Lower leg skin (tissue), 4 donors: ENCODE results near the gene DHRSX. TPM values are rescaled to one million over a fixed set of nuclear protein-coding genes. Genes with fewer than 3 reads are reported as not detected.

Source experiments
- DNase-seq, 2 donors: peaks; one replicate each; pipeline ENCODE4 v3.0.0-alpha.2; 2019; ENCODE audit warnings: low spot score in 2 of 2
- H3K4me3 ChIP-seq: fragments of 200-600 bp; sonication (generic); 2 replicates; pipeline ENCODE4 v1.5.1; 2017; ENCODE audit warnings: mild to moderate bottlenecking, low read depth; ENCODE audit not compliant: poor library complexity, severe bottlenecking
- POLR2A ChIP-seq, 2 donors: fragments of 450-650 bp; IDR thresholded peaks; one replicate each; pipeline ENCODE4 v1.6.1; 2016 to 2017; ENCODE audit warnings: antibody characterized with exemption in 2 of 2, mild to moderate bottlenecking in 1 of 2, moderate library complexity in 1 of 2
- WGBS, 2 donors: methylation state at CpG; one replicate each; pipeline ENCODE4 v1.1.5; 2018; 5-methylcytosine and 5-hydroxymethylcytosine counted together
- intact Hi-C: fragments of 100-400 bp; cut with DNase I; formaldehyde crosslinking; loops from one replicate; pipeline ENCODE4 v1.15.0; 2023; ENCODE audit warnings: low total_unique reads
- total RNA-seq, 4 donors: library from RNA; depleted of rRNA; stranded (reverse); fragments of >200 nt; gene quantifications; one replicate each; pipeline ENCODE4 v1.1.0, GENCODE V29; 2016
- TF ChIP-seq, protein P1 (sequence below), 3 donors: fragments of 450-650 bp; IDR thresholded peaks; one replicate each; pipeline ENCODE4 v1.5.1; 2016; ENCODE audit warnings: antibody characterized with exemption in 3 of 3, mild to moderate bottlenecking in 3 of 3, moderate library complexity in 2 of 3

Gene DHRSX
- total RNA-seq, 4 donors from 2014 or later, result 10.9 to 21.7 (median 16.2) TPM

DNA sequence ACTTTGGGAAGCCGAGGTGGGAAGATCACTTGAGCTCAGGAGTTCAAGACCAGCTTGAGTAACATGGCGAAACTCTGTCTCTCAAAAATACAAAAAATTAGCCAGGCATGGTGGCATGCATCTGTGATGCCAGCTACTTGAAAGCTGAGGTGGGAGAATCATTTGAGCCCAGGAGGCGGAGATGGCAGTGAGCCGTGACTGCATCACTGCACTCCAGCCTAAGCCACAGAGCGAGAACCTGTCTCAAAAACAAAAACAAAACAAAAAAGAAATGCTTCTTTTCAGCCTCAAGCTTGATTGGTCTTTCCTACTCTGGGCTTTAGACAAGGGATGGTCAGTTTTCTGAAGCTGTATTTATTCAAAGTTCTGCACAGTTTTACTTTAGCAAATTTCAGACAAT, 15.8 kb upstream of the DHRSX start:
- TF ChIP-seq POLR2A (IDR thresholded peaks at IDR 0.05), result no peak
- TF ChIP-seq, protein P1, sequence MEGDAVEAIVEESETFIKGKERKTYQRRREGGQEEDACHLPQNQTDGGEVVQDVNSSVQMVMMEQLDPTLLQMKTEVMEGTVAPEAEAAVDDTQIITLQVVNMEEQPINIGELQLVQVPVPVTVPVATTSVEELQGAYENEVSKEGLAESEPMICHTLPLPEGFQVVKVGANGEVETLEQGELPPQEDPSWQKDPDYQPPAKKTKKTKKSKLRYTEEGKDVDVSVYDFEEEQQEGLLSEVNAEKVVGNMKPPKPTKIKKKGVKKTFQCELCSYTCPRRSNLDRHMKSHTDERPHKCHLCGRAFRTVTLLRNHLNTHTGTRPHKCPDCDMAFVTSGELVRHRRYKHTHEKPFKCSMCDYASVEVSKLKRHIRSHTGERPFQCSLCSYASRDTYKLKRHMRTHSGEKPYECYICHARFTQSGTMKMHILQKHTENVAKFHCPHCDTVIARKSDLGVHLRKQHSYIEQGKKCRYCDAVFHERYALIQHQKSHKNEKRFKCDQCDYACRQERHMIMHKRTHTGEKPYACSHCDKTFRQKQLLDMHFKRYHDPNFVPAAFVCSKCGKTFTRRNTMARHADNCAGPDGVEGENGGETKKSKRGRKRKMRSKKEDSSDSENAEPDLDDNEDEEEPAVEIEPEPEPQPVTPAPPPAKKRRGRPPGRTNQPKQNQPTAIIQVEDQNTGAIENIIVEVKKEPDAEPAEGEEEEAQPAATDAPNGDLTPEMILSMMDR (IDR thresholded peaks at IDR 0.05), result no peak
- no peak for DNase-seq
- 79 to 85% methylated on average over 5 of the region's 5 CpGs for WGBS, 2 donors
- intact Hi-C loops, result no loop called here
- no peak overlapping the region for H3K4me3 ChIP-seq

DNA sequence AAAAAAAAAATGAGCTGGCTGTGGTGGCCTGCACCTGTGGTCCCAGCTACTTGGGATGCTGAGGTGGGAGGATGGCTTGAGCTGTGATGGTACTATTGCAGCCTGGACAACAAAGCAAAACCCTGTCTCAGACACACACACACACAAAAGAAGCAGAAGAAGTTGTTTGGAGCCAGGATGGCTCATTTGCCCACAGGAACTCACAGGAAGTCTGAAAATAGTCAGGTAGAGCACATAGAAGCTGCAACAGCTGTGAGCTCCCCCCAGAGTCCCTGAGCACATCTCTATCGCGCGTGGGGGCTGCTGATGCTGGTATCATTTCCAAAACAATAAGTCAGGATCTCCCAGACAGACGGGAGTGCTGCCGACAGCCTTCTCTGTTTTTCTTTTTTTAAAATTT, 13.4 kb upstream of the DHRSX start:
- H3K4me3 ChIP-seq, result no peak overlapping the region
- TF ChIP-seq POLR2A (IDR thresholded peaks at IDR 0.05), result no peak
- TF ChIP-seq, protein P1 (IDR thresholded peaks at IDR 0.05), result no peak
- 55 to 65% methylated on average over 5 of the region's 5 CpGs for WGBS, 2 donors
- no peak for DNase-seq
- intact Hi-C loops, result no loop called here

DNA sequence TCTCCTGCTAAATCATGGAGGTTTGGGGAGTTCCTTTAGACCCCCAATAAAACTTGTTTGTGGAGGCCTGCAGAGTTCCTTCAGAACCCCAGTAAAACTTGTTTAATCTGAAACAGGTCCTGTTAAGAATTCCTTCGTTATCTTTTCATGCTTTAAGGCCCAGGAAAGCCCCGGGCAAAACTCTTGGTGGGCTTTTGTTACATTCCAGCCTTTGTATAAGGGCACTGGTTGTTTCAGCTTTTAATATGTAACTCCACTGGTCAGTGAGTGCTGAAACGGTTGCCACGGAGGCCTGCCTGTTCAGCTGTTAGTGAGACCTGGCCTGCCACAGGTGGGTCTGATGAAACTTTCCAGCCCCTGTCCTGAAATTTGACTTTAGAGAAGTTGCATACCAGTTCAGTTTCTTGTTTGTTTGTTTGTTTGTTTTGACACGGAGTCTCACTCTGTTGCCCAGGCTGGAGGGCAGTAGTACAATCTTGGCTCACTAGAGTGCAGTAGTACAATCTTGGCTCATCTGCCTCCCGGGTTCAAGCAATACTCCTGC, 12.4 kb upstream of the DHRSX start:
- TF ChIP-seq, protein P1 (IDR thresholded peaks at IDR 0.05), result no peak
- TF ChIP-seq POLR2A (IDR thresholded peaks at IDR 0.05), result no peak
- 70 to 80% methylated on average over 6 of the region's 6 CpGs for WGBS, 2 donors
- no peak overlapping the region for H3K4me3 ChIP-seq
- intact Hi-C loops, result no loop called here
- DNase-seq, result no peak

- no peak for DNase-seq
- TF ChIP-seq, protein P1 (IDR thresholded peaks at IDR 0.05), result no peak
- TF ChIP-seq POLR2A (IDR thresholded peaks at IDR 0.05), result no peak
- intact Hi-C loops, result no loop called here
- no peak overlapping the region for H3K4me3 ChIP-seq
- 90 to 93% methylated on average over 8 of the region's 8 CpGs for WGBS, 2 donors
Measured at GRCh38 chrX:2512501-2512900, 11.7 kb upstream of the DHRSX start.

DNA sequence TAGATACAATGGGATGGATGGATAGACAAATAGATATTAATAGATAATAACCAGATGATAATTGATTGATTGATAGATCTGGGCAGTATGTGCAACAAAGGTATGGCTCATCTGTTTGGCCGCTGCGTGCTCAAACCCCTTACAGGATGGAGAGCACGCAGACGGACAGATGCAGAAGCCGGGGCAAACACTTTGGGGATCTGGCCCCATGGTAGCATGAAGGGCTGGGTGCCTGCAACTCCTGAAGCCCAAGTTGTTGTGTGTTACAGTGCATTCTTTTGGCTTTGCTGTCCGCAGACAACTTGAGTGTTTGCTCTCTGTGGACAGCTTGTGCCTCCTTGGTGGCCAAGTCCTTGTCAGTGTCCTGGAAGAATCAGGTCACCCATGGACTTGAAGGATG, 10.6 kb upstream of the DHRSX start:
- intact Hi-C loops, result no loop called here
- WGBS, 2 donors, result 97% methylated on average over 6 of the region's 6 CpGs
- TF ChIP-seq, protein P1 (IDR thresholded peaks at IDR 0.05), result no peak
- no peak for TF ChIP-seq POLR2A (IDR thresholded peaks at IDR 0.05)
- no peak for DNase-seq
- no peak overlapping the region for H3K4me3 ChIP-seq
